SK-N-SH (cell line): ENCODE data around the gene TOR4A.

ENCODE experiments used
- EP300 ChIP-seq, 2 experiments: IDR thresholded peaks; 2 replicates each; pipeline versions ENCODE4 v1.4.0 to v1.6.1; 2012; ENCODE audit warnings: borderline replicate concordance in 1 of 2, low read depth in 1 of 2, low read length in 1 of 2
- TF ChIP-seq, protein P1 (sequence below): fragments of 200-600 bp; sonication (generic); IDR thresholded peaks from 2 replicates; pipeline ENCODE4 v1.6.1; 2017; ENCODE audit warnings: antibody characterized with exemption, mild to moderate bottlenecking, moderate library complexity
- TF ChIP-seq, protein P2 (sequence below): fragments of 150-350 bp; IDR thresholded peaks from 2 replicates; pipeline ENCODE4 v1.6.1; 2016; ENCODE audit warnings: mild to moderate bottlenecking, low read depth, low read length

DNA sequence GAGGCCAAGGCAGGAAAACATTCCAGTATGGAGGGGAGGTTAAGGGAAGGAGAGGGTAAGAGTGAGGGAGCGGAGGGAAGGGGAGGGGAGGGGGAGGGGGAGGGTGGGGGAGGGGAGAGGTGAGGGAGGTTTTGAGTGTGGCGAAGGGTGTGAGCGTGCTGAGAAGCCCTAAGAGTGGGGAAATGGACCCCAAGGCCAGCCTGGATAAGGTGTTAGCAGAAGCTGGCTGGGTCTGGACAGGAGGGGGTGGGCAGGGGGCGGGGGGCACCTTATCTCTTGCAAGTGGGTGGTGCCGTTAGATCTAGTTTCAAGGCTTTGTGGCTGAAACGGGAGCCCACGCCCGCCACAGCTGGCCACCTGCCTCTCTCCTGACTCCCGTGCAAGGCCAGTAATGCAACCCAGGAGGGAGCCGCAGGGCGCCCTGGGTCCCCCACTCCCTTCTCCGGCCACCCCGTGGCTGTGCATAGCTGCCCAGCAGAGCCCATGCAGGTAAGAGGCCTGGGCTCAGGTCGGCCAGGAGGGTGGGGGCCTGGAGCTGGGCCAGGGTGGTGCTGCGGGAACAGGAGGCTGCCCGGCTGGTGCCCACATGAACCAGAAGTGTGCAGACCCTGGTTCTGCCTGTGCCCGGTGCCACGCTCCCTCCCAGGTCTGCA is 49.5 kb upstream of the TOR4A start:
- TF ChIP-seq, protein P1, sequence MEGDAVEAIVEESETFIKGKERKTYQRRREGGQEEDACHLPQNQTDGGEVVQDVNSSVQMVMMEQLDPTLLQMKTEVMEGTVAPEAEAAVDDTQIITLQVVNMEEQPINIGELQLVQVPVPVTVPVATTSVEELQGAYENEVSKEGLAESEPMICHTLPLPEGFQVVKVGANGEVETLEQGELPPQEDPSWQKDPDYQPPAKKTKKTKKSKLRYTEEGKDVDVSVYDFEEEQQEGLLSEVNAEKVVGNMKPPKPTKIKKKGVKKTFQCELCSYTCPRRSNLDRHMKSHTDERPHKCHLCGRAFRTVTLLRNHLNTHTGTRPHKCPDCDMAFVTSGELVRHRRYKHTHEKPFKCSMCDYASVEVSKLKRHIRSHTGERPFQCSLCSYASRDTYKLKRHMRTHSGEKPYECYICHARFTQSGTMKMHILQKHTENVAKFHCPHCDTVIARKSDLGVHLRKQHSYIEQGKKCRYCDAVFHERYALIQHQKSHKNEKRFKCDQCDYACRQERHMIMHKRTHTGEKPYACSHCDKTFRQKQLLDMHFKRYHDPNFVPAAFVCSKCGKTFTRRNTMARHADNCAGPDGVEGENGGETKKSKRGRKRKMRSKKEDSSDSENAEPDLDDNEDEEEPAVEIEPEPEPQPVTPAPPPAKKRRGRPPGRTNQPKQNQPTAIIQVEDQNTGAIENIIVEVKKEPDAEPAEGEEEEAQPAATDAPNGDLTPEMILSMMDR = no peak
- TF ChIP-seq, protein P2, sequence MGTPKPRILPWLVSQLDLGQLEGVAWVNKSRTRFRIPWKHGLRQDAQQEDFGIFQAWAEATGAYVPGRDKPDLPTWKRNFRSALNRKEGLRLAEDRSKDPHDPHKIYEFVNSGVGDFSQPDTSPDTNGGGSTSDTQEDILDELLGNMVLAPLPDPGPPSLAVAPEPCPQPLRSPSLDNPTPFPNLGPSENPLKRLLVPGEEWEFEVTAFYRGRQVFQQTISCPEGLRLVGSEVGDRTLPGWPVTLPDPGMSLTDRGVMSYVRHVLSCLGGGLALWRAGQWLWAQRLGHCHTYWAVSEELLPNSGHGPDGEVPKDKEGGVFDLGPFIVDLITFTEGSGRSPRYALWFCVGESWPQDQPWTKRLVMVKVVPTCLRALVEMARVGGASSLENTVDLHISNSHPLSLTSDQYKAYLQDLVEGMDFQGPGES = no peak
- TF ChIP-seq EP300 (IDR thresholded peaks at IDR 0.05; ENCODE audit: borderline replicate concordance in 1 of 2, low read depth in 1 of 2, low read length in 1 of 2) = no peak
